SJCRH30 (cell line): ENCODE data around the gene GBA3. TPM values are rescaled to one million over a fixed set of nuclear protein-coding genes. Genes with fewer than 3 reads are reported as not detected.
A peak's percentile ranks its signal among the peaks of the same experiment; 100 is the strongest.

Experiments used
- DNase-seq, 2 experiments: peaks; one replicate each; pipeline ENCODE4 v3.0.0-alpha.2; 2015 to 2020
- H3K27ac ChIP-seq: fragments of 250-450 bp; sonication (Bioruptor Pico); 2 replicates; pipeline ENCODE4 v1.5.1; 2020; ENCODE audit warnings: mild to moderate bottlenecking, moderate library complexity
- H3K27me3 ChIP-seq: fragments of 250-450 bp; sonication (Bioruptor Pico); 2 replicates; pipeline ENCODE4 v1.5.1; 2020; ENCODE audit warnings: mild to moderate bottlenecking, moderate library complexity
- H3K36me3 ChIP-seq: fragments of 250-450 bp; sonication (Bioruptor Pico); 2 replicates; pipeline ENCODE4 v1.5.1; 2020; ENCODE audit warnings: mild to moderate bottlenecking, moderate library complexity
- H3K4me1 ChIP-seq: fragments of 250-450 bp; sonication (Bioruptor Pico); 2 replicates; pipeline ENCODE4 v1.5.1; 2020; ENCODE audit warnings: mild to moderate bottlenecking, moderate library complexity
- H3K4me3 ChIP-seq: fragments of 250-450 bp; sonication (Bioruptor Pico); 2 replicates; pipeline ENCODE4 v1.5.1; 2020; ENCODE audit warnings: mild to moderate bottlenecking, moderate library complexity
- H3K9me3 ChIP-seq: fragments of 250-450 bp; sonication (Bioruptor Pico); replicated peaks from 2 replicates; pipeline ENCODE4 v1.5.1; 2020; ENCODE audit warnings: mild to moderate bottlenecking, moderate library complexity
- total RNA-seq: library from RNA; depleted of rRNA; stranded (reverse); fragments of >200 nt; shearing (Covaris generic); gene quantifications from 2 replicates; pipeline ENCODE4 v1.2.3, GENCODE V29; 2014

The GBA3 gene
- total RNA-seq, 1 experiment from 2014 or later, result not detected

DNA sequence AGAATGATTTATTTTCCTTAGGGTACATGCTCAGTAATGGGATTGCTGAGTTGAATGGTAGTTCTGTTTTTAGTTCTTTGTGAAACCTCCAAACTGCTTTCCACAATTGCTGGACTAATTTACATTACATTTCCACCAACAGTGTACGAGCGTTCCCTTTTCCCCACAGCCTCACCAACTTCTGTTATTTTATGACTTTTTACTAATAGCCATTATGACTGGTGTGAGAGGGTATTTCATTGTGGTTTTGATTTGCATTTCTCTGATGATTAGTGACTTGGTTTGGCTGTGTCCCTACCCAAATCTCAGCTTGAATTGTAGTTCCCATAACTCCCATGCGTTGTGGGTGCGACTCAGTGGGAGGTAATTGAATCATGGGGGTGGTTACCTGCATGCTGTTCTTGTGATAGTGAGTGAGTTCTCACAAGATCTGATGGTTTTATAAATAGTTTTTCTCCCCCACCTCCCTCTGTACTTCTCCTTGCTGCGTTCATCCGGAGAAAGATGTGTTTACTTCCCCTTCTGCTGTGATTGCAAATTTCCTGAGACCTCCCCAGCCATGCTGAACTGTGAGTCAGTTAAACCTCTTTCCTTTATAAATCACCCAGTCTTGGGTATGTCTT is 95.1 kb downstream of the GBA3 start:
- no peak for DNase-seq
- H3K4me1 ChIP-seq, result no peaks in the 10 kb centered on the region
- no peaks in the 10 kb centered on the region for H3K36me3 ChIP-seq
- H3K9me3 ChIP-seq, result no peaks in the 10 kb centered on the region
- H3K27ac ChIP-seq, result no peak overlapping the region
- no peak overlapping the region for H3K4me3 ChIP-seq
- H3K27me3 ChIP-seq, result no peaks in the 10 kb centered on the region

DNA sequence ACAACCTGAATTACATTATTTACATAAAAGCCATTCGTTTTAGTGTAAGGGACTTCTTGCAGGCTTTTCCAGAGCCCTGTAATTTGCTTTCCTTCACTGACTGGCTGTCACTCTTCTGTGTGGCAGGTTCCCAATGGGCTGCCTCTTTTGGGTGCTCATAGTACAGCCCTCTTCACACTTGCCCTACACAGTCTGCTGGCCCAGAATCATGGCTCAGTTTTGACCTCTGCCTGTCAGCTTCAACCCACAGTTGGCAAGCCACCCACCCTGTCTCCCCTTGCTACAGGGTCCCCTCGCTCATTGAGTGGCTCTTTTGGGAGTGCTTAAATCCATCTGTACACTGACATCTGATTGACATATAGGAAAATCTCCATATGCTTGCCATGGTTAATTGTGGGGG is 97.9 kb downstream of the GBA3 start:
- Histone ChIP-seq H3K27me3 (no peaks in the 10 kb centered on the region), H3K27ac (no peak overlapping the region), H3K36me3 (no peaks in the 10 kb centered on the region)

DNA sequence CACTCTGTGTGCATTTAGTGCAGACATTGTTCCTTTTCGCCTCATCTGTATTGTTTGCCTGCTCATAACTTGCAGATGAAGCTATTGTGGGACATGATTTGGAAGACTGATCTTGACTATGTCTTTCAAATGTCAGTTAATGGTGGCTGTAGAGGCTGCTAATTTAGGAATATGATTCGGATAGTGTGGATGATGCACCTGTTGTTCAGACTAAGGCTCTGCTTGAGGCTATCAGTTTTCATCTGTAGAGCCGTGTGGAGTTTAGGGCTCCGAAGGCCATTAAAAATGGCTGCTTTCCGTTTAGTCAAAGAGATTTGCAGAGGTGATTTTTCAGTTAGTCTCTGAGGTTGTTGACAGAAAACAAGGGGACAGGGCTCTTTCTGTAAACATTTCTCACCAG is 102.0 kb downstream of the GBA3 start:
- no peaks in the 10 kb centered on the region for H3K9me3 ChIP-seq
- H3K27me3 ChIP-seq, result no peaks in the 10 kb centered on the region
- H3K27ac ChIP-seq, result no peak overlapping the region
- no peaks in the 10 kb centered on the region for H3K36me3 ChIP-seq
- DNase-seq, result peak in 1 of 2 experiments; percentile 7
- no peaks in the 10 kb centered on the region for H3K4me1 ChIP-seq
- no peak overlapping the region for H3K4me3 ChIP-seq

More for the DNA sequence above, 97.9 kb downstream of the GBA3 start:
- no peaks in the 10 kb centered on the region for H3K4me1 ChIP-seq
- no peak overlapping the region for H3K4me3 ChIP-seq
- no peaks in the 10 kb centered on the region for H3K9me3 ChIP-seq
- no peak for DNase-seq

DNA sequence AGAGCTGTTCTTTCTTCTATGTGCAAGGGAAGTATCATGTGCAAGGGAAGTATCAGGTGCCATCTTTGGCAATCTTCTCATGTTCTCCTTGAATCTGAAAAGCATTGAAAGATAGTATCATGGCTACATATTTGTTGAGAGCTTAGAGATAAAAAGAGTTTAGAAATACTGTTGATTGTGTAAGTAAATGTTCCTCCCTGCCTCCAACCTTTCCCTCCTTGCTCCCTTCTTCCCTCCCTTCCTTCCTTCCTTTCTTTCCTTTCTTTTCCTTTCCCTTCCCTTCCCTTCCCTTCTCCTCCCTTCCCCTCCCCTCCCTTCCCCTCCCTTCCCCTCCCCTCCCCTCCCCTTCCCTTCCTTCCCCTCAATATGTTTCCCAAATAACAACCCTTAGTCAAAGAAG is 108.7 kb downstream of the GBA3 start:
- H3K27ac ChIP-seq, result no peak overlapping the region
- no peak for DNase-seq
- no peak overlapping the region for H3K4me3 ChIP-seq
- H3K36me3 ChIP-seq, result no peaks in the 10 kb centered on the region
- no peaks in the 10 kb centered on the region for H3K9me3 ChIP-seq
- no peaks in the 10 kb centered on the region for H3K4me1 ChIP-seq
- no peaks in the 10 kb centered on the region for H3K27me3 ChIP-seq

DNA sequence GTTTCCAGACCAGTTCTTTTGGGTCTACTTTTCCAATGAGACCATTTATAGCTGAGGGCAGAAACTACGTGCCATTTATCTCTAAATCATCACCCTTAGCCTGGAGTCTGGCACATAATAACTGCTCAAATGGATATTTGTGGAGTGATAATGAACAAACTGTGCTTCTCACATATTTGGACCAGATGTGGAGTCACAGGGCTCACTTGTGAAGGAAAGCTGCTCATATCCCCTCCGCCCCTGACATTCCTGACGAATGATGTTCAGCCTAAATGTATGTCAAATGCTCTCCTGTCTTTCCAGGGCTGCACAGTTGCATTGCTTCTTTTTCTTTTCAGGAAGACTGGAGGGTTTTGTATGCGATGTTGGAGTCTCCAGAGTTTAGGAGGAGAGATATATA is 110.1 kb downstream of the GBA3 start:
- Histone ChIP-seq H3K4me1 (no peaks in the 10 kb centered on the region), H3K9me3 (no peaks in the 10 kb centered on the region), H3K36me3 (no peaks in the 10 kb centered on the region), H3K4me3 (no peak overlapping the region), H3K27ac (no peak overlapping the region), H3K27me3 (no peaks in the 10 kb centered on the region)
- no peak for DNase-seq

DNA sequence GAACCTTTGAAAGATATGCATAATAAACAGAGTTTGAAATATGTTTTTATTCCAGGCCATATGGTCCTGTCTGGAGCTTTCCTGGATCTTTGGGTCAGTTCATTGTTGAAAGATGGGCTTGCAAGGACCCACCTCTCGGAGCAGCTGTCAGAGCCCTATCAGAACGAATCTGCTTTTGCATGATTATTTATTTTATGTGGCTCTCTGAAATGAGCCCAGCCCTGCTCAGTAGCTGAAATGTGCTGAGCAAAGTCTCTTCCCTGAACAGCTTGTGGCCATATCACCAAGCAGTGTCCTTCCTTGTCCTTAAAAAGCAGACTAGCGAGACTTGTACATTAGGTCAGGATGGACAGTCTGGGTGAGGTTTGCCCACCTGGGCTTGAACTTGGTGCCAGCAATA is 110.8 kb downstream of the GBA3 start:
- Histone ChIP-seq H3K4me1 (no peaks in the 10 kb centered on the region), H3K27me3 (no peaks in the 10 kb centered on the region), H3K4me3 (no peak overlapping the region), H3K27ac (no peak overlapping the region), H3K9me3 (no peaks in the 10 kb centered on the region), H3K36me3 (no peaks in the 10 kb centered on the region)
- DNase-seq, result no peak

DNA sequence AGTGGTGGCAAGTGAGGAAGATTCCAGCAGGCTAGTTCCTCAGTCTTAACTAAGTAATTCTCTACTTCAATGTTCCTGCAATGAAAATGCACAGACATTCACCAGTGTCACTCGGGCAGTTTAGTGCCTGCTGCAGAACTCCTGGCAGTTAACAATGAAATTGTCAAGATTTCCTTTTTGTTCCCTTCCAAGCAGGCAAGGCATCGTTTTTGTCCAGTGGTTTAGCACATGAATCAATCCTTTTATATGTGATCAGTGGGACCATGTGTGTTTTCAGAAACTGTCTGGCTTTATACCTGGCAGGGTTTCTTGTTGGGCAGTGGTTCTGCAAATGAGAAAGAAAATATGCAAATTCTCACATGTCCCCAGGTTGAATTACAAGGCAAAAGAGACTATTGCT is 122.2 kb downstream of the GBA3 start:
- no peak for DNase-seq
- Histone ChIP-seq H3K4me1 (no peaks in the 10 kb centered on the region), H3K4me3 (no peak overlapping the region), H3K36me3 (no peaks in the 10 kb centered on the region), H3K27ac (no peak overlapping the region), H3K27me3 (peaks cover 6% of the 10 kb centered on the region), H3K9me3 (peaks cover 2% of the 10 kb centered on the region; the same call in 1 of the 2 replicates)

DNA sequence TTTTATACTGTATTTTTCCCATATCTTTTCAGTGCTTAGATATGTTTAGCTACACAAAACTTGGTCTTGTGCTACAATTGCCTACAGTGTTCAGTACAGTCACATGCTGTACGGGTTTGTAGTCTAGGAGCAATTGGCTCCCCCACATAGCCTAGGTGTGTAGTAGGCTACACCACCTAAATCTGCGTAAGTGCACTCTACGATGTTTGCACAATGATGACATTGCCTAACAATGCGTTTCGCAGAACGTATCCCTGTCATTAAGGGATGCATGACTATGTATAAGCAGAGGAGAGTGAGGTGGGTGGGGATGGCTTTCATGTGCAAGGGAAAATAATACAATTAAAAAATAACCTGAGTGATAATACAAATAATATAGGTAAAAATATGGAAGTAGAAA is 131.4 kb downstream of the GBA3 start:
- DNase-seq, result no peak
- peaks cover 5% of the 10 kb centered on the region for H3K27me3 ChIP-seq
- no peaks in the 10 kb centered on the region for H3K4me1 ChIP-seq
- H3K27ac ChIP-seq, result no peak overlapping the region
- no peak overlapping the region for H3K4me3 ChIP-seq
- no peaks in the 10 kb centered on the region for H3K36me3 ChIP-seq
- H3K9me3 ChIP-seq, result no peaks in the 10 kb centered on the region

DNA sequence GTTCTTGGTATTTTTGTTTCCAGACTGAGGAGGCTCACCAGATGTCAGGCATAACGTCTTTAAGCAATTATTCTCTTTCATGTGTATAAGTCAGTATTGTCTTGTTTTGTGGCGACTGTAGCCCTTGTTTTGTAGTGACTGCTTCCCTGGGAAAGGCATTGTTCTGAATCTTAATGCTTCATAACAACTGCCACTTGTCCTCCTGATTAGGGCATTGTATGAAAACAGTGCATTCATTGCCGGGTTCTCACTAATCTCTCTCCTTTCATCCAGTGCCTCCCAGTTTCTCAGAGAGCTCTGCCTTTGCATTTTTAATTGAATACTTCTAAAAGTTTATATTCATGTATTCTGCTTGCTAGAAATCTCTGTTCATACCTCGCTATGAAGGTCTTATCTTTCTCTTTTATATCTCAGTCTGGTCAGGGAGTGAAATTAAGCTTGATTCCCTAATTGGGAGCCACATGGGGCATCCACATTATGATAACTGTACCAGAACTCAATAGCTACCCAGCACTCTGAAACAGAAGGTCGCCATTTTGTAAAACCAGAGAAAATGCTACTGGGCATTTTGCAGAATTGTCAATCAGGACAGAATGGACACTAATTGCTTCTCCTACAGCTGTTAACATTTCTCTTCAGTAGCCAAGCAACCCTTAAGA is 149.8 kb downstream of the GBA3 start:
- 0 out of 2 replicates have a peak, but pooled peaks cover 4% of the 10 kb centered on the region for H3K27me3 ChIP-seq
- no peak overlapping the region for H3K4me3 ChIP-seq
- H3K36me3 ChIP-seq, result no peaks in the 10 kb centered on the region
- no peaks in the 10 kb centered on the region for H3K9me3 ChIP-seq
- no peaks in the 10 kb centered on the region for H3K4me1 ChIP-seq
- no peak overlapping the region for H3K27ac ChIP-seq
- no peak for DNase-seq

DNA sequence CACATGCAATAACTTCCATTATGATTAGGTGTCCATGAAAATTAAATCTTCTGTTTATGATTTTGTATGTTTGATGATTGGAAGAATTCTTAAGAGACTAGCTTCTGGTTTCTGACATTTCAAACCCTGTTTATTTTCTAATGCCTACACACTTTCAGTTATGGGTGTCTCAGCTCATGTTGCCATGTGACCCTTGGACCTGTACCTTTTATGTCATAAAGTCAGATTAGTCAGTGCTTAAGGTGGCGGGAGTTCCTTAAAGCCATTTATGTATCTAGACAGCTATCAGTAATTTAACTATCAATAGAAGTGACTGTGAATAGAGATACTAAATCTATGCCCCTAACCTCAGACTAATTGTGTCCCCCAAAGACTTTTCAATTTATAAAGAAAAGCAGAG is 155.6 kb downstream of the GBA3 start:
- DNase-seq, result no peak
- no peaks in the 10 kb centered on the region for H3K9me3 ChIP-seq
- H3K36me3 ChIP-seq, result no peaks in the 10 kb centered on the region
- no peak overlapping the region for H3K4me3 ChIP-seq
- no peaks in the 10 kb centered on the region for H3K4me1 ChIP-seq
- 0 out of 2 replicates have a peak, but pooled peaks cover 4% of the 10 kb centered on the region for H3K27me3 ChIP-seq
- no peak overlapping the region for H3K27ac ChIP-seq

DNA sequence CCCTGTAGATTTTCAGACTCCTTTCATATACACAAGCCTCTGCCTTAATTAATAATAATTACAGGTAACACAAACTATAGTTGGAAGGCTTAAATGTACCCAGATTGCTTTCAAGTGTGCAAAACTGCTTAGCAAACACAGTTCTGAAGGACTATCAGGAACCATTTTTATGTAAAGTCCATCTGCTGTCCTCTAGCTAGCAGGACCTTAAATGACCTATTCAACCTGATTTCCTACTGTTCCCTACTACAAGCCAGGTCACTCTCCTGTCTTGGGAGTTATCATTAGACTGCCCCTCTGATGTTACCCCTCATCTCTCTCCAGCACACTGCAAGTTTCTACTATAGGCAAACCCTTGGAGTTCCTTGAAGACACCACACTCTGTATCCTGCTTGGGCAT is 157.3 kb downstream of the GBA3 start:
- H3K36me3 ChIP-seq, result no peaks in the 10 kb centered on the region
- no peaks in the 10 kb centered on the region for H3K4me1 ChIP-seq
- H3K9me3 ChIP-seq, result no peaks in the 10 kb centered on the region
- no peak overlapping the region for H3K4me3 ChIP-seq
- 0 out of 2 replicates have a peak, but pooled peaks cover 4% of the 10 kb centered on the region for H3K27me3 ChIP-seq
- no peak overlapping the region for H3K27ac ChIP-seq
- no peak for DNase-seq

DNA sequence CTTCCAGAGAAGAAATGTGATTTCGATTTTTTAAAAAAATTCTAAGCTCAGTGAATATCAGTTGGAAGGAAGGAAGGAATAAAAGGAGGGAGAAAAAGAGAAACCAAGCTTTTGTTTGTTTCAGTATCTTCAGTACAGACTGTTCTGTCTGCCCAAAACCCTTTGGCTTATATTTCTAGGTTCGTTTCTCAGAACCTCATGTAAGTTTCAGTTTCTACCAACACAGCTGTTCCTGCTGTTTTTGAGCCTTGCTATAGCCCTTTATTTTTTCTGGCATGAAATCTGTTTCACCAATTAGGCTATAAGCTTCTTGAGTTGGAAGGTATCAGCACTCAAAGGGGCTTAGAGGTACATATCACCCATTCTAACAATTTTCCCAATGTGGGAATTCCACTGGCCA is 157.9 kb downstream of the GBA3 start:
- DNase-seq, result no peak
- Histone ChIP-seq H3K4me3 (no peak overlapping the region), H3K27me3 (0 out of 2 replicates have a peak, but pooled peaks cover 2% of the 10 kb centered on the region), H3K27ac (no peak overlapping the region), H3K9me3 (no peaks in the 10 kb centered on the region), H3K36me3 (no peaks in the 10 kb centered on the region), H3K4me1 (no peaks in the 10 kb centered on the region)

DNA sequence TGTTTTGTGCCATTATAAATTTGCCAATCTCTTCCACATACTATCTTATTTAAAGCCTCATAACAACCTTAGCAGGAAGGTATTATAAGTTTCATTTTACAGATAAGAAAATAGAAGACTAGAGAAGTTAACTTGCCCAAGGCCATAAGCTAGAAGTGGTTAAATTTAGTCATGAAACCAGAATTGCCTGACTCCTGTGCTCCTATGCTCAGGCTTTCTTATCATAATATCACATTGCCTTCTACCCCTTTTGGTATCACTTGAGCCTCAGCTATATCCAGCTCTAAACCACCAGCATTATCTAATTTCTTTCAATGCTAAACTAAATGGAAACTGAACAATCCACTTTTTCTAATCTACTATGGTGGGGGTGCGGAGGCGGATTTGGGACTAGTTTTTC is 164.7 kb downstream of the GBA3 start:
- Histone ChIP-seq H3K4me3 (no peak overlapping the region), H3K36me3 (no peaks in the 10 kb centered on the region), H3K27ac (no peak overlapping the region), H3K27me3 (no peaks in the 10 kb centered on the region; the same call in 1 of the 2 replicates), H3K4me1 (no peaks in the 10 kb centered on the region), H3K9me3 (no peaks in the 10 kb centered on the region)
- DNase-seq, result no peak

DNA sequence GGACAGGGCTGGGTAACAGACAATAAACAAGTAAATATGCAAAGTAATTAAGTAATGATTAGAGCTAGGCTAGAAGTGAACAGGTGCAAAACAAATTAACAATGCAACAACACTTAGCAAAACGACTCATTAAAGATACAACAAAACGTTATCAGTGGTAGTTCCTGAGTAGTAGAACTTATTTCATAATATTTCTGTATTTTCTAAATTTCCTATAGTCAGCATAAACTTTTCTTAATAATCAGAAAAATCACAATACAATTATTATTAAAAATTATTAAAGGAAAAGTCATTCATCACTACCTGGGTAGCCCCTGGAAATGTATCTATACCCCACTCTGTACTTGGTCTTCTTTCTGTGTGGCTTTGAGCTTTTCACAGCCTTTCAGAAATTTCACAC is 166.6 kb downstream of the GBA3 start:
- Histone ChIP-seq H3K27me3 (no peaks in the 10 kb centered on the region; the same call in 1 of the 2 replicates), H3K4me1 (no peaks in the 10 kb centered on the region), H3K27ac (no peak overlapping the region), H3K36me3 (no peaks in the 10 kb centered on the region), H3K4me3 (no peak overlapping the region), H3K9me3 (no peaks in the 10 kb centered on the region)
- no peak for DNase-seq
